H9 (cell line): ENCODE results near the gene LARP1. TPM values are rescaled to one million over a fixed set of nuclear protein-coding genes. Genes with fewer than 3 reads are reported as not detected.

Source experiments
- DNase-seq: peaks from one replicate; pipeline ENCODE4 v3.0.0-alpha.2; 2017
- H2AFZ ChIP-seq: one replicate; pipeline ENCODE4 v1.6.1; 2013; ENCODE audit warnings: mild to moderate bottlenecking, low read length, control low read depth, moderate library complexity
- H2AK5ac ChIP-seq: 2 replicates; pipeline ENCODE4 v1.6.1; 2013; ENCODE audit warnings: low read length, control low read depth, mixed read lengths; ENCODE audit not compliant: insufficient read length
- H2BK120ac ChIP-seq: one replicate; pipeline ENCODE4 v1.6.1; 2013; ENCODE audit warnings: low read depth, mild to moderate bottlenecking, low read length, control low read depth, inconsistent platforms; ENCODE audit not compliant: poor library complexity, severe bottlenecking
- H2BK12ac ChIP-seq: 2 replicates; pipeline ENCODE4 v1.6.1; 2013; ENCODE audit warnings: low read length, control low read depth, mixed read lengths, low read depth; ENCODE audit not compliant: insufficient read length
- H2BK15ac ChIP-seq: 2 replicates; pipeline ENCODE4 v1.6.1; 2013; ENCODE audit warnings: low read depth, low read length, control low read depth
- H2BK20ac ChIP-seq: one replicate; pipeline ENCODE4 v1.6.1; 2013; ENCODE audit warnings: low read depth, mild to moderate bottlenecking, low read length, control low read depth, inconsistent platforms; ENCODE audit not compliant: poor library complexity, severe bottlenecking
- H2BK5ac ChIP-seq: 2 replicates; pipeline ENCODE4 v1.6.1; 2013; ENCODE audit warnings: low read length, control low read depth, mixed read lengths; ENCODE audit not compliant: insufficient read length
- H3K14ac ChIP-seq: 2 replicates; pipeline ENCODE4 v1.6.1; 2013; ENCODE audit warnings: low read length, control low read depth; ENCODE audit not compliant: insufficient read depth
- H3K18ac ChIP-seq: 2 replicates; pipeline ENCODE4 v1.6.1; 2013; ENCODE audit warnings: low read depth, mild to moderate bottlenecking, mixed read lengths, low read length, control low read depth; ENCODE audit not compliant: insufficient read length
- H3K23ac ChIP-seq: 2 replicates; pipeline ENCODE4 v1.6.1; 2013; ENCODE audit warnings: low read length, control low read depth, mixed read lengths, low read depth; ENCODE audit not compliant: insufficient read length
- H3K23me2 ChIP-seq: 2 replicates; pipeline ENCODE4 v1.6.1; 2013; ENCODE audit warnings: low read depth, mild to moderate bottlenecking, mixed read lengths, low read length, control low read depth; ENCODE audit not compliant: insufficient read length, poor library complexity, severe bottlenecking
- H3K27ac ChIP-seq: 2 replicates; pipeline ENCODE4 v1.5.1; 2013; ENCODE audit warnings: low read length, control low read depth, mixed read lengths, low read depth; ENCODE audit not compliant: insufficient read length
- H3K27me3 ChIP-seq: 2 replicates; pipeline ENCODE4 v1.6.1; 2013; ENCODE audit warnings: low read length, control low read depth, inconsistent platforms; ENCODE audit not compliant: insufficient read depth
- H3K4ac ChIP-seq: 2 replicates; pipeline ENCODE4 v1.6.1; 2013; ENCODE audit warnings: low read depth, mild to moderate bottlenecking, control low read depth, inconsistent platforms, low read length, moderate library complexity
- H3K4me1 ChIP-seq: 2 replicates; pipeline ENCODE4 v1.6.1; 2013; ENCODE audit warnings: low read length, control low read depth, inconsistent platforms; ENCODE audit not compliant: insufficient read depth
- H3K4me2 ChIP-seq: 2 replicates; pipeline ENCODE4 v1.6.1; 2013; ENCODE audit warnings: low read length, control low read depth, mixed read lengths; ENCODE audit not compliant: insufficient read length, insufficient read depth
- H3K56ac ChIP-seq: 2 replicates; pipeline ENCODE4 v1.6.1; 2013; ENCODE audit warnings: low read depth, mild to moderate bottlenecking, mixed read lengths, low read length, control low read depth; ENCODE audit not compliant: insufficient read length
- H3K79me1 ChIP-seq: 2 replicates; pipeline ENCODE4 v1.6.1; 2013; ENCODE audit warnings: low read depth, mild to moderate bottlenecking, moderate library complexity, low read length, control low read depth, inconsistent platforms; ENCODE audit not compliant: insufficient read depth, poor library complexity, severe bottlenecking
- H3K79me2 ChIP-seq: 2 replicates; pipeline ENCODE4 v1.6.1; 2013; ENCODE audit warnings: low read length, control low read depth, inconsistent platforms; ENCODE audit not compliant: insufficient read depth
- H3K9ac ChIP-seq: 2 replicates; pipeline ENCODE4 v1.6.1; 2013; ENCODE audit warnings: low read length, control low read depth, mixed read lengths; ENCODE audit not compliant: insufficient read length; ENCODE audit errors: extremely low read depth
- H3K9me3 ChIP-seq: one replicate; pipeline ENCODE4 v1.6.1; 2013; ENCODE audit warnings: low read depth, low read length, inconsistent platforms; ENCODE audit not compliant: control insufficient read depth
- H3T11ph ChIP-seq: one replicate; pipeline ENCODE4 v1.6.1; 2013; ENCODE audit warnings: mild to moderate bottlenecking, low read length, control low read depth, inconsistent platforms
- H4K20me1 ChIP-seq: one replicate; pipeline ENCODE4 v1.6.1; 2013; ENCODE audit not compliant: control insufficient read depth, insufficient read length, insufficient read depth
- H4K5ac ChIP-seq: 2 replicates; pipeline ENCODE4 v1.6.1; 2013; ENCODE audit warnings: low read depth, mild to moderate bottlenecking, mixed read lengths, low read length, control low read depth; ENCODE audit not compliant: insufficient read length
- H4K8ac ChIP-seq: replicated peaks from 2 replicates; pipeline ENCODE4 v1.6.1; 2013; ENCODE audit warnings: low read length, control low read depth, mixed read lengths, low read depth; ENCODE audit not compliant: insufficient read length
- H4K91ac ChIP-seq: 2 replicates; pipeline ENCODE4 v1.6.1; 2013; ENCODE audit warnings: low read depth, mild to moderate bottlenecking, moderate library complexity, mixed read lengths, low read length, control low read depth; ENCODE audit not compliant: insufficient read length
- H3K27ac Mint-ChIP-seq, 3 experiments: 2 replicates in 2 of 3; 3 replicates in 1 of 3; pipeline ENCODE4 v1.8.0; 2020 to 2021; ENCODE audit warnings: mixed read lengths in 3 of 3, mild to moderate bottlenecking in 1 of 3, moderate library complexity in 1 of 3
- H3K27me3 Mint-ChIP-seq: 2 replicates; pipeline ENCODE4 v1.8.0; 2021; ENCODE audit warnings: low read depth, mild to moderate bottlenecking, moderate library complexity, mixed read lengths
- H3K36me3 Mint-ChIP-seq, 3 experiments: 2 replicates in 2 of 3; 3 replicates in 1 of 3; pipeline ENCODE4 v1.8.0; 2020 to 2021; ENCODE audit warnings: low read depth in 3 of 3, mixed read lengths in 3 of 3; ENCODE audit not compliant: insufficient read depth in 1 of 3
- H3K4me1 Mint-ChIP-seq, 2 experiments: 2 replicates each; pipeline ENCODE4 v1.8.0; 2020; ENCODE audit warnings: mixed read lengths in 2 of 2
- H3K4me3 Mint-ChIP-seq, 2 experiments: 2 replicates in 1 of 2; 3 replicates in 1 of 2; pipeline ENCODE4 v1.8.0; 2020 to 2021; ENCODE audit warnings: mild to moderate bottlenecking in 2 of 2, mixed read lengths in 2 of 2, moderate library complexity in 1 of 2
- H3K9me3 Mint-ChIP-seq, 2 experiments: 2 replicates in 1 of 2; 3 replicates in 1 of 2; pipeline ENCODE4 v1.8.0; 2020; ENCODE audit warnings: mild to moderate bottlenecking in 2 of 2, mixed read lengths in 2 of 2, moderate library complexity in 1 of 2
- WGBS: extraction: QIAGEN DNeasy Blood & Tissue Kit; methylation state at CpG from one replicate; pipeline ENCODE4 v1.1.7; 2013; ENCODE audit warnings: missing lambda C conversion rate, low lambda C conversion rate, mixed read lengths; ENCODE audit not compliant: insufficient read length; ENCODE audit errors: extremely low coverage; 5-methylcytosine and 5-hydroxymethylcytosine counted together
- total RNA-seq: library from RNA; stranded (reverse); gene quantifications from 2 replicates; pipeline ENCODE4 v1.2.1, GENCODE V29; 2021
- TF ChIP-seq, protein P1 (sequence below): fragments of 200-600 bp; sonication (generic); conservative IDR thresholded peaks from 3 replicates; pipeline ENCODE4 v1.8.0; 2021; ENCODE audit warnings: antibody characterized with exemption, mild to moderate bottlenecking

Gene LARP1
- total RNA-seq, 1 experiment from 2014 or later: 405 TPM

DNA sequence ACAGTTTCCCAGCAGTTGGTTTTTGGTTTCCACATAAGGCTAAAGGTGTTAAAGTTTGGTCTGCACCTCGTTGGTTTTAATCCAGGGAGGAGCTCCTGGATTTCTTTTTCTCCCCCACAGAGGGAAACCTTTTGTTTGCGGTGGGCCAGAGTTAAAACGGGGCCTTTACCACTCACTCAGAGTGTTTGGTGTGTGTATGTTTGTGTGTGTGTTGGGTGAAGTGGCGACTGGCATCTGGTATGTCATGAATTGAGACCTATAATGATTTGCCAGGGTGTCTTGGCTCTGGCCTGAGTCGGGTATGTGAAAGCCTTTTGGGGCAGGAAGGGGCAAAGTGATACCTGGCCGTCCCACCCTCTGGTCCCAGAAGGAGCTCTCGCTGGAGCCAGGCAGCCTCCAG is 64.4 kb downstream of the LARP1 start:
- Histone ChIP-seq H4K8ac (no peak overlapping the region), H3K9me3 (no peaks in the 10 kb centered on the region), H4K20me1 (no peaks in the 10 kb centered on the region), H3K18ac (no peak overlapping the region), H2AFZ (no peak overlapping the region), H3K79me1 (no peaks in the 10 kb centered on the region), H2BK120ac (no peak overlapping the region), H3K79me2 (no peaks in the 10 kb centered on the region), H2BK12ac (no peak overlapping the region), H3K56ac (no peak overlapping the region), H3K4ac (no peak overlapping the region), H3K4me1 (no peaks in the 10 kb centered on the region), H3K23me2 (no peaks in the 10 kb centered on the region), H3K27me3 (no peaks in the 10 kb centered on the region), H3K27ac (no peak overlapping the region), H3K4me2 (no peak overlapping the region), H3K23ac (no peak overlapping the region), H2BK5ac (no peak overlapping the region), H2BK20ac (no peak overlapping the region), H2BK15ac (no peak overlapping the region), H3T11ph (no peak overlapping the region), H3K9ac (no peak overlapping the region), H3K14ac (no peak overlapping the region), H4K5ac (no peak overlapping the region), H2AK5ac (no peak overlapping the region), H4K91ac (no peak overlapping the region)
- TF ChIP-seq, protein P1, sequence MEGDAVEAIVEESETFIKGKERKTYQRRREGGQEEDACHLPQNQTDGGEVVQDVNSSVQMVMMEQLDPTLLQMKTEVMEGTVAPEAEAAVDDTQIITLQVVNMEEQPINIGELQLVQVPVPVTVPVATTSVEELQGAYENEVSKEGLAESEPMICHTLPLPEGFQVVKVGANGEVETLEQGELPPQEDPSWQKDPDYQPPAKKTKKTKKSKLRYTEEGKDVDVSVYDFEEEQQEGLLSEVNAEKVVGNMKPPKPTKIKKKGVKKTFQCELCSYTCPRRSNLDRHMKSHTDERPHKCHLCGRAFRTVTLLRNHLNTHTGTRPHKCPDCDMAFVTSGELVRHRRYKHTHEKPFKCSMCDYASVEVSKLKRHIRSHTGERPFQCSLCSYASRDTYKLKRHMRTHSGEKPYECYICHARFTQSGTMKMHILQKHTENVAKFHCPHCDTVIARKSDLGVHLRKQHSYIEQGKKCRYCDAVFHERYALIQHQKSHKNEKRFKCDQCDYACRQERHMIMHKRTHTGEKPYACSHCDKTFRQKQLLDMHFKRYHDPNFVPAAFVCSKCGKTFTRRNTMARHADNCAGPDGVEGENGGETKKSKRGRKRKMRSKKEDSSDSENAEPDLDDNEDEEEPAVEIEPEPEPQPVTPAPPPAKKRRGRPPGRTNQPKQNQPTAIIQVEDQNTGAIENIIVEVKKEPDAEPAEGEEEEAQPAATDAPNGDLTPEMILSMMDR: no peak
- peaks cover 6 to 28% of the 10 kb centered on the region in 2 experiments for H3K4me1 Mint-ChIP-seq
- H3K4me3 Mint-ChIP-seq: no peak overlapping the region
- no peak for DNase-seq
- WGBS: no CpG with 5 or more reads among the region's 7 CpGs
- H3K27me3 Mint-ChIP-seq: peaks cover 2% of the 10 kb centered on the region; the same call in 1 of the 2 replicates
- H3K9me3 Mint-ChIP-seq: no peaks in the 10 kb centered on the region; a peak in 1 of 5 replicates
- H3K36me3 Mint-ChIP-seq: peaks cover 39 to 81% (median 74%) of the 10 kb centered on the region in 3 experiments
- peak overlapping the region in 1 of 3 experiments; percentile 90; a peak in 3 of 7 replicates for H3K27ac Mint-ChIP-seq
